GM12878 (cell line): ENCODE measurements around the gene MMD2.

Experiments
- CREB1 ChIP-seq: IDR thresholded peaks from 2 replicates; pipeline ENCODE4 v1.6.1; 2012; ENCODE audit warnings: low read depth, mild to moderate bottlenecking, inconsistent platforms
- RFX5 ChIP-seq: IDR thresholded peaks from 2 replicates; pipeline ENCODE4 v1.6.1; 2011; ENCODE audit warnings: low read depth, low read length, improper control_type of control experiment
- TF ChIP-seq, protein P1 (sequence below), 3 experiments: IDR thresholded peaks in 2 of 3; conservative IDR thresholded peaks in 1 of 3; 2 replicates each; pipeline ENCODE4 v1.5.1; 2011; ENCODE audit warnings: low read depth in 3 of 3, low read length in 3 of 3, mild to moderate bottlenecking in 3 of 3, control low read depth in 2 of 3, moderate library complexity in 2 of 3, inconsistent platforms in 1 of 3, mixed read lengths in 1 of 3; ENCODE audit not compliant: control insufficient read depth in 2 of 3, insufficient read depth in 1 of 3; ENCODE audit errors: extremely low read depth in 1 of 3

DNA sequence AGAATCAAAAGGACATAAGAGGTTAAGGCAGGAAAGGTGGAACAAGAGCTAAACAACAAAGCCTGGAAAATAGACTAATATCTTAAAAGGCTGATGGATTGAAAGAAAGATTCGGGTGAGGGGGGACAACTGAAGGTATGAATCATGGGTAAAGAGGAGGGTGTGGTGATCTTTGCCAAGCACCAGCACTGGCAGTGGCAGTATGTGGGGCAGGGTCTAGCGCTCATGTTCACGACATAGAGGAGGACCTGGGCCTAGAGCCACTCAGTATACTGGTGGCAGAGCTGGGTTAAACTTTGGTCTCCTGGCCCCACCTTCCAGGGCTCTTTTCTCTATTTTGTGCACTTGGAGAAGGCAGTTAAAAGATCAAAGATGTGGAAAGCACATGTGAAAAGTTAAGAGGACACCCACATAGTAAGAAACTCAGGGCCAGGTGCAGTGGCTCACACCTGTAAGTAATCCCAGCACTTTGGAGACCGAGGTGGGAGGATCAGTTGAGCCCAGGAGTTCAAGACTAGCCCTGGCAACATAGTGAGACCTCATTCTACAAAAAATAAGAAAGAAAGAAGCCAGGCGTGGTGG, 40.5 kb upstream of the MMD2 start:
- TF ChIP-seq, protein P1, sequence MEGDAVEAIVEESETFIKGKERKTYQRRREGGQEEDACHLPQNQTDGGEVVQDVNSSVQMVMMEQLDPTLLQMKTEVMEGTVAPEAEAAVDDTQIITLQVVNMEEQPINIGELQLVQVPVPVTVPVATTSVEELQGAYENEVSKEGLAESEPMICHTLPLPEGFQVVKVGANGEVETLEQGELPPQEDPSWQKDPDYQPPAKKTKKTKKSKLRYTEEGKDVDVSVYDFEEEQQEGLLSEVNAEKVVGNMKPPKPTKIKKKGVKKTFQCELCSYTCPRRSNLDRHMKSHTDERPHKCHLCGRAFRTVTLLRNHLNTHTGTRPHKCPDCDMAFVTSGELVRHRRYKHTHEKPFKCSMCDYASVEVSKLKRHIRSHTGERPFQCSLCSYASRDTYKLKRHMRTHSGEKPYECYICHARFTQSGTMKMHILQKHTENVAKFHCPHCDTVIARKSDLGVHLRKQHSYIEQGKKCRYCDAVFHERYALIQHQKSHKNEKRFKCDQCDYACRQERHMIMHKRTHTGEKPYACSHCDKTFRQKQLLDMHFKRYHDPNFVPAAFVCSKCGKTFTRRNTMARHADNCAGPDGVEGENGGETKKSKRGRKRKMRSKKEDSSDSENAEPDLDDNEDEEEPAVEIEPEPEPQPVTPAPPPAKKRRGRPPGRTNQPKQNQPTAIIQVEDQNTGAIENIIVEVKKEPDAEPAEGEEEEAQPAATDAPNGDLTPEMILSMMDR (IDR thresholded peaks at IDR 0.05 in 2 of 3, conservative IDR thresholded peaks at IDR 0.05 in 1 of 3; ENCODE audit: control insufficient read depth in 2 of 3, extremely low read depth in 1 of 3, insufficient read depth in 1 of 3, low read depth in 3 of 3, low read length in 3 of 3): no peak
- TF ChIP-seq RFX5: no peak
- TF ChIP-seq CREB1: no peak
